Glomerular visceral epithelial cell (primary cell): ENCODE data around the gene CNTFR.
"Not testable (repeated sequence)": the region's sequence is repeated elsewhere in the genome, so short reads cannot be mapped to it uniquely, and the experiment has no call there.

Experiments used
- DNase-seq: peaks from one replicate; pipeline ENCODE4 v3.0.0-alpha.2; 2016; ENCODE audit errors: extremely low spot score

CNTFR gene

DNA sequence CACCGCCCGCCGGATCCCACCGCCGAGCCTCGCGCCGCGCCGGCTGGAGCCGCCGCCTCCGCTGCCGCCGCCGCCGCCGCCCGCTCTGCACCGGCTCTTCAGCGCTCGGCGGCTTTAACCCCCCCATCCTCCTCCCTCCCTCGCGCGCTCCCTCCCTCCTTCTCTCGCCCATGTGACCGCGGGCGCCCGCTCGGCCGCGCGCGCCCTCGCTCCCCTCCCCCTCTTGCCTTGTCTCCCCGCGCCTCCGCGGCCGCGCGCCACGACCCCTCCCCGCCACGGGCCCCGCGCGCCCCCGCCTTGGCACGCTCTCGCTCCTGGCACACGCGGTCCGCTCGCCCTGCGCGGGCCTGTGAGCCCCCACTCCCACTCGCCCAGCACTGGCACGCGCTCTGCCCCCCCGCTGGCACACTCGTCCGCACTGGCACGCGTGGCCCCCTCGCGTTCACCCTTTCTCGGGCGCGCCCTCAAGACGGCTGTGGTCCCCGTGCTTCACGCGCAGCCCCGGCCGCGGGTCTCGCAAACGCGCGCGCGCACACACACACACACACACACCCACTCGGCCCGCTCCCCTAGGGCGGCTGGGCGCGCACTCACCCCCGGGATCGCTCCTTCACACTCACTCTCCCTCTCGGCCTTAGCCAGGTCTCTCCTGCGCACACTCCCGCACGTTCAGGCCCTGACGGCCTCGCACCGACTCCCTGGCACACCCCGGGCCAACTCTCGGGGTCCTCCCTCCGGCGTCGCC lies at the start of gene CNTFR:
Gene CNTFR (minus strand): TSS at position 89 of the 745 bp plus-strand sequence. CDS start 20,743 bp downstream, outside the sequence.
- DNase-seq: no peak

DNA sequence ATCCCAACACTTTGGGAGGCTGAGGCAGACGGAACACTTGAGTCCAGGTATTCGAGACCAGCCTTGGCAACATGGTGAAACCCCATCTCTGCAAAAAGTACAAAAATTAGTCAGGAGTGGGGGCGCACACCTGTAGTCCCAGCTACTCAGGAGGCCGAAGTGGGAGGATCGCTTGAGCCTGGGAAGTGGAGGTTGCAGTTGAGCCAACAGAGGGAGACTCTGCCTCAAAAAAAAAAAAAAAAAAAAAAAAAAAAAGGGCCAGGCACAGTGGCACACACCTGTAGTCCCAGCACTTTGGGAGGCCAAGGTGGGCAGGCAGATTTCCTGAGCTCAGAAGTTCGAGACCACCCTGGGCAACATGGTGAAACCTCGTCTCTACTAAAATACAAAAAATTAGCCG lies 49.8 kb upstream of the CNTFR start:
- not testable (repeated sequence) for DNase-seq

DNA sequence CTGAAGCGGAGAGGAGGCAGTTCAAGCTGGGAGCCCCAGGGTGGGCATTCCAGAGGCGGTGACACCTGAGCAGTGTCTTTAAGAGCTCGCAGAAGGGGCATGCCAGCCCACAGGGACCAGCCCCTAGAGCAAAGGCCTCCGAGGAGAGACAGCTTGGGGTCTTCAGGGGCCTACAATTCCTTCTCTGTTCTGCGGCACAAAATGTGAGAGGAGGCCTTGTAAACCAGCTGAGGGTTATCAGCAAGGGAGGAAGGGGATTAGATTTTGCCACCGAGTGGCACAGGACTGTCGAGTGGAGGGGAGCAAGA lies 48.6 kb upstream of the CNTFR start:
- DNase-seq: no peak

DNA sequence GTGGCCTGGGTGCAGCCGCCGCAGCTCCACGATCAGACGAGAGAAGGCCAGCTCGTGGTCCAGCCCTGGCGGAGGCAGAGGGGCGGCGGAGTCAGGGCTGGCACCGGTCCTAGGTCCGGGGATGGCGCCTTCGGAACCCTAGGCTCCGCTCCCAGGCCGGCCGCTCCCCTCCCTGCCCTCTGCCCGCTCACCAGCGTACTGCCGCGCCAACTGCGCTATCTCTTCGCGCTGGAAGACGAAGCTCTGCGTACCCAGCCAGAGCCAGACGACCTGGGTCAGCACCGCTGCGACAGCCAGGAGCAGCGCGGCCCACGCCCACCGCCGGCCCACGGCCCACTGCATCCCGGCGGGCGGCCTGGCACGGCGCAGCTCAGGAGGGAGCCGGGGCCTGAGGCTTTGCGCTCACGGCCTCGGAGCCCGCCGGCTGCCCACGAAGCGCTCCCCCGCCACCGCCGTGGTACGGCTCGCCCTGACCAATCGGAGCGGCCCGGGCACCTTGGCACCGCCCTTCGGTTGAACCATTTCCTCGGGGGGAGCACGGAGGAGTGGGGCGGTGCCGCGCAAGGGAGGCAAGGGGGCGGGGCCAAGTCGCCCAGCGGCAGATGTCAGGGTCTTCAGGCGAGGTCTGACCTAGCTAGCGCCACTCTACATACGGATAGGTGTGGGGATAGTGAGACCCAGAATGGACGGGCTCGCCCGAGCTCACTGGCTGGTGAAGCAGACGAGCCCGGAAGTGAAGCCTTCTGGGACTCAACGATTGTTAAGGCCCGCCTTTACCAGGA lies 48.0 kb upstream of the CNTFR start, which contains the start of gene SIGMAR1:
Gene SIGMAR1 (minus strand): TSS at position 432 of the 782 bp plus-strand sequence. CDS start 90 bp downstream, at position 342.
- DNase-seq: peak; percentile 92

DNA sequence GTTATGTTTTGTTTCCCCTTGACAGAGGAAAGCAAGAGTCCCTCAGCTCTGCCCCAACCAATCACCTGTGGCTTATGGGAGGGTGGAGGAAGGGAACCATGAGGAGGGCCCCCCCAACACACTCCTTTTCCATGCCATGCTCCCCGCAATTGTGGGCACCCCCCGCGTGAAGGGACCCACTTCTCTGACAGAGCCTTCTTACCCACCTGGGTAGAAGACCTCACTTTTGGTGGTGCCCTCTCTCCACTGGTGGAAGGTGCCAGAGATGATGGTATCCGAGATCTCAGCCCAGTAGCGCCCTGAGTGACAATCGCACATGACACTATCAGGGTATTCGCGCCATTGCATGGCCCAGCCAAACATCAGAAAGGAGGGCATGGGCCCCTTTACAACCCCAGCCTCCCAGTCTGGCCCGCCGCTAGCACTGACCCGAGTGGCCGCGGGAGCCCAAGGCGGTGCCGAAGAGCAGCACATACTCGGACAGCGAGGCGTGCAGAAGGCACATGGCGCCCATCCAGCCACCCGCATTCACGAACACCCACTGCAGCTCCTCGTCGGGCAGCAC lies 47.3 kb upstream of the CNTFR start:
- DNase-seq: peak; percentile 40

DNA sequence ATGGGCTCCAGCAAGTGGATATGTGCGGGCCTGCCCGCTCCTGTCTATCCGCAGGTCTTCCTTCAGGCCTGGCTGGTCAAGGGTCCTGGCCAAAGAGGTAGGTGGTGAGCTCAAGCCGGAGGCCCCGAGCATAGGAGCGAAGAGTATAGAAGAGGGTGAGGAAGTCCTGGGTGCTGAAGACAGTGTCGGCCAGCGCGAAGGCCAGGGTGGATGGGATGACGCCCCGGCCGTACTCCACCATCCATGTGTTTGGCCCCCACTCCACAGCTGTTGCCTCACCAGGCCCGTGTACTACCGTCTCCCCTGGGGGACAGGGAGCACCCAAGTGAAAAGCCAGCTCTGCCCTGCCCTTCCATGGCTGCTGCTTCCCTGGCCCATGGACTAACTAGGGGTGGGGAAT lies 46.0 kb upstream of the CNTFR start:
- no peak for DNase-seq

- no peak for DNase-seq
Observed at GRCh38 chr9:34634551-34635248, 45.2 kb upstream of the CNTFR start.

DNA sequence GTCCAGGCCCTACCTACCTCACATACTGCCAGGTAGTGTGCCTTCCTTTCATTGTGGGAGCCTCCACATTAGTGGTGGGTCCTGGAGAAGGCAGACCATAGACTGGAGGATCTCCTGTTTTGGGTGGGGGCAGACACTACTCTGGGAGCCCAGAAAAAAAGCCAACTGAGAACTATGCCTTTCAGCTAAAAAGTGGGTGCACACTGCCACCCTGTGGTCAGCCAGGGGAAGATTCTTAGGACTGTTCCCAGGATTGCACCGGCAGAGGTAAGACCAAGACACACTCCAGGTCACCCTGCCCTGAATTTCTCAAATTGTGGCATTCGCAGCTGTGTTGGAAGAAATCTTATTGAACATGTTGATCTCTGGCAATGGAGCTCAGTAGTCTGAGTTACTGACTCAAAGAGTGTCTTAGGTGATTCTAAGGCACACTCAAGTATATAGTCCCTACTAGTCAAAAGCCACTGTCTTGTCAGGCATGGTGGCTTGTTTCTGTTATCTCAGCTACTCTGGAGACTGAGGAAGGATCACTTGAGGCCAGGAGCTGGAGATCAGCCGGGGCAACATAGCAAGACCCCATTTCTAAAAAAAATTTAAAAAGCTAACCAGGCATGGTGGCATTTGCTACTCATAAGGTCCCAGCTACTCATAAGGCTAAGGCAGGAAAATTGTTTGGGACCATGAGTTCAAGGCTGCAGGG lies 44.5 kb upstream of the CNTFR start:
- DNase-seq: peak; percentile 69

- no peak for DNase-seq
Observed at GRCh38 chr9:34633166-34633565, 43.6 kb upstream of the CNTFR start.

DNA sequence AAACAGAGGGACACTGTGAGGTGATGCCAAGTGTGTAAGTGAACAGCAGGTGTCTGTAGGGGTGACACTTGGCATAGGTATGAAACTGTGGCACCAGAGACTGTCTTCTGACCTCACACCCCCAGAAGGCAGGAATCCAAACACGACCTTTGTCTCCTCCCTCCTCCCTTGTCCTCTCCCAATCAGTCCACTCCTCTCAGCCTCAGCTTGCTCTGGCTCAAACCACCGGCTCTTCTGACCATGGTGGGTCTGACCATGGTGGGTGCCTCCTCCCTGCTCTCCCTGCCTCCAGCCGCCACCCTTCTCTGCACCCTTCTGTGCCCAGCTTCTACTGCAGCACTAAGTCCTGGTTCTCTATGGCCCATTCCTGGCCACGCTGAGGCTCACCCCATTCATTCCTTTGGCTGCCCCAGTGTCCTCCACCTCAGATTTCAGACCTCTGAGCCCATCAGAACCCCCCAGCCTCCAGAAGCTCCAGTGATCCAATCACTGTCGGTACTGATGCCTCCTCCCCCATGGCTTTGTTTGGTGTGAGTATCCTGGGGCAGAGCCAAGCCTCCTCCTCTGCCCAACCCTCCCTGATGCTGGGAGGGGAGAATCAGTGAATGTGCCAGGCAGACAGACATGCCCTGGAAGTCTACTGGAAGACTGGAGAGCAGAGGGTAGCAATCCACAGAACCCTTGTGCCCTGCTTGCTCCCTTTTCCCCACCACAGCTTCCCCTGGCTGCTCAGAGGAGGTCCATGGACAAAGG lies 41.1 kb upstream of the CNTFR start:
- no peak for DNase-seq

GRCh38 chr9:34629491-34629808 lies 39.9 kb upstream of the CNTFR start:
- no peak for DNase-seq

DNA sequence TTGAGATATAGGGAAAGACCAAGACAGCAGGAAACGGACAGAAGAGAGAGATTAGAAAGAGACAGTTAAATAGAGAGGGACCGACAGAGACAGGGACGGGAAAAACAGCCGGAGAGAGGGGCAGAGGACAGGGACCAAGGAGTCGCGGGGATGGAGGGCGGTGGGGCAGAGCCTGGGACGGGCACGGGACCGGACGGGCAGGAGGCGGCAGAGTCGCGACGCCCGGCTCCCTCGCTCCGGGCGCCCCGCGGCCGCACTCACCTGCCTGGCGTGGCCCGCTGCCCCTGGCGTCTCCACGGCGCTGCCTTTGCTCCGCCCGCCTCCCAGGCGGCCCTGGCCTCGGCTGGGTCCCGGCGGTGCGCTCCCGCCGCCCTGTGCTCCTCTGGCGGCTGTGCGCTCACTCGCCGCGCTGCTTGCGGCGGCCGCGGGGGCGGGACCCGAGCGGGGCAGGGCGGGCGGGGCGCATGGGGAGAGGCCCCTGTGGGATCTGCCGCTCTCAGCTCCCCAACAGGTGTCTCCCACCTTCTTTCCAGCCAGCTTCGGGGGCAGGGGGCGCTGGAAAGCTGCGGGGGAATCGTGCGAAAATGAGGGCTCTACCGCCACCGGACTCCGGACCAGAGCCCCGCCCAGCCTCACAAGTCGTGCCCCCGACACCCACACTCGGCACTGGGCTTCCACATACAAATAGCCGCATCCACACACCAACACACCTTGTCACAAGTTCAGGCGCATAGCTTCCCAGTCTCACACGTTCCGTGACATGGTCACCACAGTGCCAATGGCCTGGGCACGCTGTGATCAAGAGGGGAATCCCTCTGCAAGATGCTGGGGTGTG lies 39.3 kb upstream of the CNTFR start, which contains the start of gene ARID3C:
Gene ARID3C (minus strand): TSS at position 411 of the 835 bp plus-strand sequence. CDS start 1,052 bp downstream, outside the sequence.
- DNase-seq: peak; percentile 36

DNA sequence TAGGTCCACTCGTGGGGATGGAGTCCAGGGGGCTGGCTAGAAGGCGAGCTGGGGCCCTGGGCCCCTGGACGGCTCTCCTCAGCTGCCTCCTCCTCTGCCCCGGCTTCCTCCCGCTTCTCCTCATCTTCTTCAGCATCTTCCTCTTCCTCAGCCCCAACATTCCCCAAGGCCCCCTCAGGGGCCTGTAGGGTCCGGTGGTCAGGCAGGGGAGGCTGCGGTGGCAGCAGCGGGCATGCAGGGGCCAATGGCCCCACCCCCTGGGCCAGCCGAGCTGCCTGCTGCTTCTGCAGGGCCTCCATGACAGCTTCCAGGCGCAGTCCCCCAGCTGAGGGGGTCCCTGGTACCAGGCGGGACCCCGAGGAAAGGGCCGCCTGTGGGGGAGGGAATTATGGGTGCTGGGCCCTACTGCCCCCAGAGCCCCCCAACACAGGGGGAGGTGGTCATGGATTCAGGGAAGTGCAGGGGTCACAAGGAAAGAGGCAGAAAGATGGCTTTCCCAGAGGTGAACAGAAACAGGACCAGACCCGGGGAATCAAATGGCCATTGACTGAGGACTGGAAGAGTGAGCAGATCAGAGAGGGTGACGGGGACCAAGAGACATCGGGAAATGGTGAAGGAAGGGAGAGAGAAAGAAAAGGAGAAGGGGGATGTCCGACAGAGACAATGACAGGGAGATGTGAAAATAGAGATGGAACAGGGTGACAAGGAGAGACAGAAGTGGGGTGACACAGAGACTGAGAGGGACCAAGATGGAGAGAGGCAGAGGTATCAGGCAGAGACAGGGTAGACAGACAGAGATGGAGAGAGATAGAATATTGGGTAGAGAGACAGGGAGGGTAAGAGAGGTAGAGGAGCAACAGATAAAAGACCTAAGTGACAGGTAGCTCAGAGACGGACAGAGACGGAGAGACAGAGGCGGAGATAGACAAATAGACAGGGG lies 38.5 kb upstream of the CNTFR start:
- DNase-seq: no peak

DNA sequence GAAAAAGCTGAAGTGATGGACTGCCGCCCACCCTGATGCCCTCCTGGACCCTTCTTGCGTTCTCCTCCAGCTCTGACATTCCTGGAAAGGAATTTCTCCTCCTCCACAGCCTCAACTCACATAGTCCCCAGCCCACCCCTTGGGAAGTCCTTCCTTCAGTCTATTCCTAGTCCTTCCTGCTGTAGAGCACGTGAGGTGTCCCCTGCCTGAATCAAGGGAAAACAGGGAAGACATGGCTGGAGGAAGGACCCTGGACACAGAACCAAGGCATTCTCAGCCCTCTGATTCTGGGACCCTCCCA lies 35.6 kb upstream of the CNTFR start:
- no peak for DNase-seq

DNA sequence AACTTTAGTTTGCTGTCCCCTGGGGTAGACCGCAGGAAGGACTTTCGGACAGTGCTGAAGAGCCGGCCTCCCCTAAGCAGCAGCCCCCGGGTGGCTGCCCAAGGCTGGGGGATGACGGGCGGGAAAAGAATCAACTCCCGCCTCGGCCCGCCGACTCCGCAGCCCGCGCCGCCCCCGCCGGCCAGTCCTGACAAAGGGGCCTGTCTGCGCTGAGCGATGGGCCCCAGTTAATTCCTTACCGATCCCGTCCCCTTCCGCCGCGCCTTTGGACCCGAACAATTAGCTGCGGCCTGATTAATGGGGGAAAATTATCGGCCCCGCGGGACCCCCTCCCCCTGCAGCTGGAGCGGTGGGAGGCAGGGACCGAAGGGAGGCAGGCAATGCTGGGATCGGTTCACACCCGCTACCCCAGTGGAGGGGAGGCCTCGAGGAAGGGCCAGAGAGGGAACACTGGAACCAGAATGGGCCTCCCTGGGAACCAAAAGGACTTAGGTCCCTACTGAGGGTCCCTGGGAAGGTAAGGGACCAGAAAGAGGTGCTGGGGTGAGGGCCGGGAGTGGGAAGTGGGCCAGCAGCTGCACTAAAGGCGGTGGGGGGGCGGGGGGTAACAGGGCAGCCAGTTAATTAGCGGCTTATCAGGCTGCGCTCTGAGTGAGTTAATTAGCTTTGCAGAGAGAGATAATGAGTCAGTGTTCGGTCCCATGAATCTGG lies 35.1 kb upstream of the CNTFR start:
- no peak for DNase-seq

DNA sequence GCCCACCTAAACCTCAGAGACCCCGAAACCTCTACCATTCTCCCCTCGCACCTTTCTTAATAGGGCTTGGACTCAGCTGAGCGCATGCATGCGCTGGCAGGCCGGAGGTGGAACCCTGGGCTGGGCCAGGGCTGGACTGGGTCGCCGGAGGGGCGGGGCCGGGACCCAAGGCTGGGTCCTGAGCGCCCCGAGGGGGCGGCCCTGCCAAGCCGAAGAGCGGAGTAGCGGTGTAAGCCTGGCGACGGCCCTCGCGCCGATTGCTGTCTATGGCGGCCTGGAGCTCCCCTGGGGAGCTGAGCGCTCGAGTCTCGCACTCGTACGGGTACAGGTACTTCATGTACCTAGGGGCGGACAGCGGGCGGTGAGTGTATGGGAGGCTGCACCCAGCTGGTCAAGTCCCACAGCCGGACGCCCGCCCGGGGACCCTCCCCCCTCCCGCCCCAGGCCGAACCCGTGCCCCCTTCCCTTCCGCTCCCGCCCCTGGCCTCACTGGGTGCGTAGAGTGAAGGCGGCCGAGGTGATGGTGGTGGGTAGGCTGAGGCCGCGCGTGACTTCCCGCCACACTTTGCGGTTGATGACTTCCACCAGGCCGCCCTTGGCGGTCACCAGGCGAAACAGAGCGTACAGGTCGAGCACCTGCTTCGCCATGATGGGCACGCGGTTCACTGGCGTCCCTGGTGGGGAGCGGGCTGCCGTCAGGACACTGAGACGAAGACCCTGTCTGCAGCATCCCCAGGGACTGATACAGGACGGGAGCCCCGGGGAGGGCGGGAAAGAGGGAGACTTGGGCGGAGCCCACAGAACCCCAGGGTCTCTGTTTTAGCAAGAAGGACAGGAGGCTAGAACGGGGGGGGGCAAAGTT lies 34.1 kb upstream of the CNTFR start:
- DNase-seq: no peak
